ENCODE data around the gene TRMT44.
"Not testable (repeated sequence)": the region's sequence is repeated elsewhere in the genome, so short reads cannot be mapped to it uniquely, and the experiment has no call there.

The TRMT44 gene

DNA sequence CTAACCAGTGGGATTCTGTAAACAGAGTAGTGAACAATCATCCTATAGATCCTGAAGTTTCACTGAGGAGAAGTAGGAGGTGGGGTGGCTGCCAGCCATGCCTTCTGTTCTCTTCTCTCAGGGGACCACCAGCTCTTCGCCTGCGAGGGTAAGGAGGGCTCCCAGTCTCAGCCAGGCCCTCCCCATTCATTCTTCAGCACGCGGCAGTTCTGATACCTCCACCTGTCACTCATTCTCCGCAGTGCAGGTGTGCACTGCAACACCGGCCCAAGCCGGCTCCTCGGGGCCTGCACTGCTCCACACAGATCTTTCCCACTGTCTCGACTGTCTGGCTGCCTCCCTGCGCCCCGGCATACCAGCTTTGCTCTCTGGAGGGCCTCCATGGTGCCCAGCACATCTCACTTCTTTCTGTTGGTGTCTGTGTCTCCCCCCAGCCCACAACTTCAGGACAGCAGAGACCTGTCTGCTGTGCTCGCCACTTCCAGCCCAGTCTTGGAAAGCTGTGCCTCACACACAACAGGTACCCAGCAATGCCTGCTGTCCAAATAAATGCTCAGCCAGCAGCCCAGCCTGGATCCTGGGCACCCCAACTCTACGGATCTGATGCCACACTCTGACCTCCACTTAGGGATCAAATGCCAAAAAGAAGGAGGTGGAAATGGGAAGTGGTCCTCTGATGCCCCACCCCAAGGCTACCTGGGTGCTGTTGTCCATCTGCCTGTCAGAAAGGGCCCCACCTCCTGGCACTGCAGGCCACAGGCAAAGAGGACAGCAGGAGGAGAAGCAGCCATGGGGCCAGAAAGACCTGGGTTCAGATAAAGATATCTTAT, 29.0 kb upstream of the TRMT44 start:
- TF ChIP-seq, protein P1, sequence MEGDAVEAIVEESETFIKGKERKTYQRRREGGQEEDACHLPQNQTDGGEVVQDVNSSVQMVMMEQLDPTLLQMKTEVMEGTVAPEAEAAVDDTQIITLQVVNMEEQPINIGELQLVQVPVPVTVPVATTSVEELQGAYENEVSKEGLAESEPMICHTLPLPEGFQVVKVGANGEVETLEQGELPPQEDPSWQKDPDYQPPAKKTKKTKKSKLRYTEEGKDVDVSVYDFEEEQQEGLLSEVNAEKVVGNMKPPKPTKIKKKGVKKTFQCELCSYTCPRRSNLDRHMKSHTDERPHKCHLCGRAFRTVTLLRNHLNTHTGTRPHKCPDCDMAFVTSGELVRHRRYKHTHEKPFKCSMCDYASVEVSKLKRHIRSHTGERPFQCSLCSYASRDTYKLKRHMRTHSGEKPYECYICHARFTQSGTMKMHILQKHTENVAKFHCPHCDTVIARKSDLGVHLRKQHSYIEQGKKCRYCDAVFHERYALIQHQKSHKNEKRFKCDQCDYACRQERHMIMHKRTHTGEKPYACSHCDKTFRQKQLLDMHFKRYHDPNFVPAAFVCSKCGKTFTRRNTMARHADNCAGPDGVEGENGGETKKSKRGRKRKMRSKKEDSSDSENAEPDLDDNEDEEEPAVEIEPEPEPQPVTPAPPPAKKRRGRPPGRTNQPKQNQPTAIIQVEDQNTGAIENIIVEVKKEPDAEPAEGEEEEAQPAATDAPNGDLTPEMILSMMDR (IDR thresholded peaks at IDR 0.05; ENCODE audit: low read depth, low read length), result no peak
- no peak overlapping the region for H3K27ac ChIP-seq
- H3K9me3 ChIP-seq (ENCODE audit: severe bottlenecking), result peaks cover 3% of the 10 kb centered on the region
- peaks cover 18% of the 10 kb centered on the region; the same call in 1 of the 2 replicates for H3K36me3 ChIP-seq
- no peak for DNase-seq
- no peaks in the 10 kb centered on the region for H3K27me3 ChIP-seq (ENCODE audit: insufficient read depth, low read depth, severe bottlenecking)
- H3K4me3 ChIP-seq (ENCODE audit: low read depth, low read length), result no peak overlapping the region

DNA sequence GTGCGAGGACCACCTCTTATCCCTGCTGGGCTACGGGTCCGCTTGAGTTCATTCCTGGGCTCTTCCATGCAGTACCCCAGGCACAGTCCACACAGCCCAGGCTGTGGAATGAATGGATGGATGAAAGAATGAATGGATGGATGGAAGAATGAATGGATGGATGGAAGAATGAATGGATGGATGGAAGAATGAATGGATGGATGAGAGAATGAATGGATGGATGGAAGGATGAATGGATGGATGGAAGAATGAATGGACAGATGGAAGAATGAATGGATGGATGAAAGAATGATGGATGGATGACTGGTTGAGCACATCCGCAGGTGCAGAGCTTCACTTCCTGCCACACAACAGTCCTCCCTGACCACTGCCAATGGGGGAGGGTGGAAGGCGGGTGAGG, 28.3 kb upstream of the TRMT44 start:
- H3K9me3 ChIP-seq (ENCODE audit: severe bottlenecking), result no peaks in the 10 kb centered on the region
- TF ChIP-seq, protein P1 (IDR thresholded peaks at IDR 0.05; ENCODE audit: low read depth, low read length), result no peak
- H3K4me3 ChIP-seq (ENCODE audit: low read depth, low read length), result no peak overlapping the region
- peaks cover 18% of the 10 kb centered on the region; the same call in 1 of the 2 replicates for H3K36me3 ChIP-seq
- DNase-seq, result no peak
- no peaks in the 10 kb centered on the region for H3K27me3 ChIP-seq (ENCODE audit: insufficient read depth, low read depth, severe bottlenecking)
- no peak overlapping the region for H3K27ac ChIP-seq

DNA sequence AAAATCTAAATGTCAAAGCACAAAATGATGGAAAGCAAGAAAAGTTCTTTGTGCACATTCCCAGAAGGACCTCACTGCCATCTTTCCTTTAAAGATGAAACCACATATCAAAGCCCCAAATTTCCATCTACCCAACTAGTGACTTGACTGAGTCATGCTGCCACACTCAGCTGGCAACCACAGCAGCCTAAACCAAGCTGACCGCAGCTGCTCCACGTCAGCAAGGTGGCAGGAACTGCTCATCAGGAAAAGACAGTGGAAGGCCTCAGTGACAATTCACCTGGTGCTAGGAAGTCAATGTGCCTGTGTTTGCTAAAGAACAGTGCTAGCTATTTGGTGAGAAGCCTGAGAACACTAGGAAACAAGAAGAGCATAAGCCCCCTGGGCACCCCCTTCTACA, 26.2 kb upstream of the TRMT44 start:
- no peak for DNase-seq
- TF ChIP-seq, protein P1 (IDR thresholded peaks at IDR 0.05; ENCODE audit: low read depth, low read length), result no peak
- no peaks in the 10 kb centered on the region for H3K9me3 ChIP-seq (ENCODE audit: severe bottlenecking)

DNA sequence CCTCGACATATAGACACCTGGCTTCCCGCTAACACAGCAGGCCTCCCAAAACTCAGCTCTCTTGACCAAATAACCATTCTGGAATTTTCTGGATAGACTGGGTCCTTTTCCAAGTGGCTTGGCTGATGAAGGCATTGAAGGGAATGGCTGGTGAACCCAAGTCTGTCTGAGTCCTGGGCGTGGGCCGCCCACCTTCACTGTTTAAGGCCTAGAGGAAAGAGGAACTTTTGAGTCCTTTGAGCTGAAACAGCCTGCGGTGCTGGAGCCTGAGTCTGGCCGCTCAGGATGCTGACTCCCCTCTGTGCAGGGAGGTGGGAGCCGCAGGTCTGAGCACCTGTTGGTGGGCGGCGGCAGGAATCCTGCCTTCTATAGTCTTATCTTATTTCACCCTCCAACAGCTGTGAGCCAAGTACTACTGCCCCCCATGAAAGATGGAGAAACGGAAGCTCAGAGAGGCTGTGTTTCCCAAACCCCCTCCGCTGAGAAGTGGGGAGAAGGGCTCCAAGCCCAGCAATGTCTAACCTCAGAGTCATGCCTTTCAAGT, 23.4 kb upstream of the TRMT44 start:
- DNase-seq, result no peak
- TF ChIP-seq, protein P1 (IDR thresholded peaks at IDR 0.05; ENCODE audit: low read depth, low read length), result no peak
- peaks cover 16% of the 10 kb centered on the region; the same call in 1 of the 2 replicates for H3K36me3 ChIP-seq
- no peaks in the 10 kb centered on the region for H3K9me3 ChIP-seq (ENCODE audit: severe bottlenecking)
- H3K27ac ChIP-seq, result no peak overlapping the region
- no peaks in the 10 kb centered on the region for H3K27me3 ChIP-seq (ENCODE audit: insufficient read depth, low read depth, severe bottlenecking)
- H3K4me3 ChIP-seq (ENCODE audit: low read depth, low read length), result no peak overlapping the region

More for the DNA sequence above, 26.2 kb upstream of the TRMT44 start:
- peaks cover 16% of the 10 kb centered on the region; the same call in 1 of the 2 replicates for H3K36me3 ChIP-seq
- no peaks in the 10 kb centered on the region for H3K27me3 ChIP-seq (ENCODE audit: insufficient read depth, low read depth, severe bottlenecking)
- H3K4me3 ChIP-seq (ENCODE audit: low read depth, low read length), result no peak overlapping the region
- no peak overlapping the region for H3K27ac ChIP-seq

DNA sequence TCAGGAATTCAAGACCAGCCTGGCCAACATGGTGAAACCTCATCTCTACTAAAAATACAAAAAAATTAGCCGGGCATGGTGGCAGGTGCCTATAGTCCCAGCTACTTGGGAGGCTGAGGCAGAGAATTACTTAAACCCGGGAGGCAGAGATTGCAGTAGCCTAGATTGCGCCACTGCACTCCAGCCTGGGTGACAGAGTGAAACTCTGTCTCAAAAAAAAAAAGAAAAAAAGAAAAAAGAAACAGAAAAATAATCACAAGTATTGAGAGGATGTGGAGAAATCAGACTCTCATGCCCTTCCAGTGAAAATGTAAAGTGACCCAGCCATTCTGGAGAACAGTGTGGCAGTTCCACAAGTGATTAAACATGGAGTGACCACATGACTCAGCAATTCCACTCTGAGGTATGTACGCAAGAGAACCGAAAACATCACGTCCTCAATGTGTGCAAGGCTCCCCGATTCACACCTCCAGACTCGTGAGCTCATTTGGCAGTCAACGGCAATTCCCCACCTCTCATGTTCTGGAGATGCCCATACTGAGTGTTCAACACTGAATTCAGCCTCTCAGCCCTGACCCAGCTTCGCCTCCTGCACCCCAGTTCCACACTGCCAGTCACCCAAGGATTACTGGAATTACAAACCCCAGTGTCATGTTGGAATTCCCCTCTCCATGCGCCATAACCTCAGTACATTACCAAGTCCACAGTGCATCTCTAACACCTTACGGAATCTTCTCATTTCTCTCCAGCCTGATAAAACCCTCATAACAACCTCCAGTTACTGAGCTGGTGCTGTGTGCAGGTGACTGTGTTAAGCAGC, 21.1 kb upstream of the TRMT44 start:
- Histone ChIP-seq H3K36me3 (peaks cover 13% of the 10 kb centered on the region; the same call in 1 of the 2 replicates), H3K9me3 (ENCODE audit: severe bottlenecking) (no peaks in the 10 kb centered on the region), H3K27ac (no peak overlapping the region), H3K4me3 (ENCODE audit: low read depth, low read length) (no peak overlapping the region), H3K27me3 (ENCODE audit: insufficient read depth, low read depth, severe bottlenecking) (no peaks in the 10 kb centered on the region)
- TF ChIP-seq, protein P1 (IDR thresholded peaks at IDR 0.05; ENCODE audit: low read depth, low read length), result no peak
- no peak for DNase-seq

DNA sequence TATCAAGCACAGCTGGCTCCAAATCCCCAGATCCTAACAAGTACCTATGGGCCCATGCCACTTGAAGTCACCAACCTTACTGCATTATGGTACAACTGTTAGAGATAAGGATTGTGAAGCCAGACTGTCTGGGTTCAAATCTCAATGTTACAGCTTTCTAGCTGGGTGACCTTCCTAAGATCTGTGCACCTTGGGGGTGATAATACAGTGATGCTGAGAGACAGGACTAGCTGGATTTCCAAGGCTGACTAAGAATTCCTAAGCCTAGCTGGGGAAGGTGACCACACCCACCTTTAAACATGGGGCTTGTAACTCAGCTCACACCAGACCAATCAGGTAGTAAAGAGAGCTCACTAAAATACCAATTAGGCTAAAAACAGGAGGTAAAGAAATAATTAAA, 20.4 kb upstream of the TRMT44 start:
- not testable (repeated sequence) for DNase-seq; H3K27me3 ChIP-seq (ENCODE audit: insufficient read depth, low read depth, severe bottlenecking); H3K27ac ChIP-seq; H3K9me3 ChIP-seq (ENCODE audit: severe bottlenecking); H3K4me3 ChIP-seq (ENCODE audit: low read depth, low read length); H3K36me3 ChIP-seq

Measured in WERI-Rb-1 (cell line).